Measurements from ENCODE around the gene SCYGR3.

SCYGR3 gene

DNA sequence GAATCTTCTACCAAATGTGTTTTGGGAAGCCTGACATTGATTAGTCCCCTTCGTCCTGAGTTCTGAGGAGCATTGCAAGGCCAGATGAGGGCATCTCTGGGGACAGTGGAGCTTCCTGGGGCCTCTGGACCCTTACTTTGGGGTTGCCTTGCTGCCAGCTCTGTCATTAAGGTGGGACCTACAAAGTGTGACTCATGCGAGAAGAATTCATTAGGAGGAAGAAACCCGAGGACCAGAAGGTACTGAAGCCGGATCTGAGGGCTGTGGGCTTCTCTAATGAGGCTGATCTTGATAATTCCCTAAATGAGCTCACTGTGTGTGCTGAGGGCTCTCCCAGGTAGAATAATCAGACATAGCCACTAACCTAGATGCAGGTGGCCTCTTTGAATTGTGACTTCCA is 16.6 kb downstream of the SCYGR3 start:
- TF ChIP-seq ZNF274 (IDR thresholded peaks at IDR 0.05; ENCODE audit: low read depth, low read length) = no peak
- no peak overlapping the region for H3K4me3 ChIP-seq (ENCODE audit: low read length)

DNA sequence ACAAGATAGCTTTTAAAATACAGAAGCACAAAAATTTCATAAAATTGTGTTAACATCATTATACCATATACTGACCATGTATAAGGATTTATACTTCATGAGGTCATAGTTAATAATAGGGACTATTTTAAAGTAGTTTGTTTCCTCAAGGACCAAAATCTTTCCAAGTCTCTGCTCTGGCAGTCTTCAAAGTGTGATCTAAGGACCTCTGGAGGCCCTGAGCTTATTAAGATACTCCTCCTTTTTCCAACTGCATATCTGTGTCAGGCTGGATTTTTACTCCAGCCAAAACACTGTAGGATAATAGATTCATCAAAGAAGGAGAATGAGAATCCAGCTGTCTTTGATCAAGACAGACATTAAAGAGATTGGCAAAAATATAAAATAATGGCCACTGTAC is 17.6 kb downstream of the SCYGR3 start:
- H3K4me3 ChIP-seq (ENCODE audit: low read length) = no peak overlapping the region
- no peak for TF ChIP-seq ZNF274 (IDR thresholded peaks at IDR 0.05; ENCODE audit: low read depth, low read length)

DNA sequence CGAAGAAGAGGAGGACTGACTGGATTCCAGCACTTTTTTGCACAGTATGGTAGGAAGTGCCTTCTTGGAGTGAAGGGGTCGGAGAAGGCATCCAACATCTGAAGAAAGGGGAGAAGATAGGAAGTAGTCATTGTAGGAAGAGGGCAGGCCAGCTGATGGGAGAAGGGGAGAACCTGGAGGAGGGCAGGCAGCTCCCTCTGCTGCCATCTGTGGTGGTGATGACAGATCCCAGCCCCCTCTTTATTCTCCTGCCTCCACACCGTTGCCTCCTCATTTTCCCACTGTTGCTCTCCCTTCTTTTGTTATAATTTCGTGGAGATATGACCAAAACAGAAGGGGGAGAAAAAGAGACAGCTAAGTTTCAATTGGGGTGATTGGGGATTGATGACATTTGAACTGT is 18.8 kb downstream of the SCYGR3 start:
- no peak overlapping the region for H3K4me3 ChIP-seq (ENCODE audit: low read length)
- TF ChIP-seq ZNF274 (IDR thresholded peaks at IDR 0.05; ENCODE audit: low read depth, low read length) = no peak

DNA sequence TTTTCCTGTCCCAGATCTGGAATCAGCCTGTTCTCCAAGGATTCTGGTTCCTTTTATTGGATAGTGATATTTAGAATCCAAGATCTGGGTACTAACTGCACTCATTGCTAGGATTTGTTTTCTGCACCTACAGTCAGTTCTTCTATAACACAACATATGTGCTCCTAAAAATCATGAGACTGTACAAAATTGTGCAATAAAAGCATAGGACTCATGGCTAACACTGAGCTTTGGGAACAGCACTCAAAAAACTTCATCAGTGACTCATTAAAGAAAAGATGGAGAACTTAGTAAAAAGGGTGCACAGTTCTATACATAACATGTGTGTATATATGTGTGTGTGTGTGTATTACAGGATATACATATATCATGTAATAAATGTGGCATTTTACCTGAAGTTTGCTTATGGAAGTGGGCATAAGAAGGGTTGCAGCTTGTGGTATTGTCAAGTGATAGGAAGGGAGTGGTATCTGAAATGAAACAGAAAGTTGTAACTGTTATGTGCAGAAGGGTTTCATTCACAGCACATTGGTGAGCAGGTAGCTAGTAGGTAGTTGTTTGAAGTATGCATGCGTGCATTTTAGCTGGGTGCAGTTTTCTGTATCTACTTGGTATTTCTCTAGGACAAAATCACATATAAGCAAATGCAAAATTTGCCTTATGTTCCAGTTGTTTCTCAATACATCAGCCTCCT is 21.8 kb downstream of the SCYGR3 start:
- TF ChIP-seq ZNF274 (IDR thresholded peaks at IDR 0.05; ENCODE audit: low read depth, low read length) = no peak
- H3K4me3 ChIP-seq (ENCODE audit: low read length) = no peak overlapping the region

DNA sequence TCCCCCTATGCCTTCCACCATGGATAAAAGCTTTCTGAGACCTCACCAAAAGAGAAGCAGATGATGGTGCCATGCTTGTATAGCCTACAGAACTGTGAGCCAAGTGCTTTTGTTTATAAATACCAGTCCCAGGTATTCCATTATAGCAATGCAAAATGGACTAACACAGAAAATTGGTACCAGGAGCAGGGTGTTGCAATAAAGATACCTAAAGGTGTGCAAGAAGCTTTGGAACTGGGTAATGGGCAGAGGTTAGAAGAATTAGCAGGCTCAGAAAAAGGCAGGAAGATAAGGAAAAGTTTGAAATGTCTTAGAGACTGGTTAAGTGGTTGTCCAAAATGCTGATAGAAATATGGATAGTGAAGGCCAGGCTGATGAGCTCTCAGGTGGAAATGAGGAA is 32.3 kb downstream of the SCYGR3 start:
- H3K4me3 ChIP-seq (ENCODE audit: low read length) = no peak overlapping the region
- TF ChIP-seq ZNF274 (IDR thresholded peaks at IDR 0.05; ENCODE audit: low read depth, low read length) = no peak

DNA sequence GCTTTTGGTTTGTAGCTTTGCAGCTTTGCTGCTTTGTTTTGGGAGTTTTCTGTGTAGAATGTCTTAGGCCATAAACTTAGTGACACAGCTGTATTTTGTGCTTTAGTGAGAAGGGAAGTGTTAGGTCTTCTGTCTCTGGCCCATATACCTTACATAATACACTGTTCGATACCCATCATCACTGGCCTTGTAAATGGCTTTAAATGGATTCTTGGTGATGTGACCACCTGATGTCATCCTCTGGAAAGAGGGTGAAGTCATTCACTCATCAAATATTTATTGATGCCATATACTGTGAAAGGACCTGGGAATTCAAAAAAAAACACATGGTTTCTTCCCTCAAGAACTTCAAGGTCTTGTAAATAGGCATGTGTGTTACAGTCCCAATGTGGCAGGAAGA is 34.8 kb downstream of the SCYGR3 start:
- TF ChIP-seq ZNF274 (IDR thresholded peaks at IDR 0.05; ENCODE audit: low read depth, low read length) = no peak

DNA sequence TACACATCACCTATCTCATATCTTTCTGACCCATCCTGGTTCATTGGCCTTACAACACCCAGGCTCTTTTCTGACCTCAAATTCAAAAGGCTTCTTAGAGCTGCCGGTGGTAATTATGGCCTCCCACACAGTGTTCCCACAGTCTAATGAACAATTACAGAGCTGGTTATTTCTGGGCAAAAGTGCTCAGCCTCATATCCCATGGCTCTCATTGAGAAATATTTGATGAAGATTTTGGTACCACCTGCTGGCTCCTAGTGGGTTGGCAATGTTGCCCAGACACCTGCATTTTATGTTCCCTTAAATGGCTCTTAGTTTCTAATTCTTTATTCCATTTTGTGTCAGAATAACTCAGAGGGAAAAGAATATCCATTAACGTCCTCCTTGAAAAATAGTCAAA is 36.0 kb downstream of the SCYGR3 start:
- TF ChIP-seq ZNF274 (IDR thresholded peaks at IDR 0.05; ENCODE audit: low read depth, low read length) = no peak
- H3K4me3 ChIP-seq (ENCODE audit: low read length) = no peak overlapping the region

More for the DNA sequence above, 34.8 kb downstream of the SCYGR3 start:
- no peak overlapping the region for H3K4me3 ChIP-seq (ENCODE audit: low read length)

DNA sequence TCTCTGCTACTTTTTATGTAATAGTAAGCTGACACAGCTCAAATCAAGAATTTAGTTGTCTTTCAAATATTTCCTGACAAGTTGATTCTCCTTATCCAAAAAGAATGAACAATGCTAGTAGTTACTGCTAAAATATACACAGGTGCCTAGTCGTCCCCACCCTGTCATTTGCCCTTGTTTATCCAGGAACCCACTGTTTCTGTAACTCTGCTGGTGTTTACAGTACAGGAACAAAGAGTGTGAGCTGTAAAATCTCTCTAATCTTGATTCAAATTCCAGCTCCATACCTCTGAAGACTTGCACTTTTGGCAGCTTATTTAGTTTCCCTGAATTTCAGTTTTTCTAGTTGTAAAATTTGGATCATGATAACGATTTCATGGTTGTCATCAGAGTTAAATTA is 37.1 kb downstream of the SCYGR3 start:
- no peak for TF ChIP-seq ZNF274 (IDR thresholded peaks at IDR 0.05; ENCODE audit: low read depth, low read length)
- H3K4me3 ChIP-seq (ENCODE audit: low read length) = no peak overlapping the region

DNA sequence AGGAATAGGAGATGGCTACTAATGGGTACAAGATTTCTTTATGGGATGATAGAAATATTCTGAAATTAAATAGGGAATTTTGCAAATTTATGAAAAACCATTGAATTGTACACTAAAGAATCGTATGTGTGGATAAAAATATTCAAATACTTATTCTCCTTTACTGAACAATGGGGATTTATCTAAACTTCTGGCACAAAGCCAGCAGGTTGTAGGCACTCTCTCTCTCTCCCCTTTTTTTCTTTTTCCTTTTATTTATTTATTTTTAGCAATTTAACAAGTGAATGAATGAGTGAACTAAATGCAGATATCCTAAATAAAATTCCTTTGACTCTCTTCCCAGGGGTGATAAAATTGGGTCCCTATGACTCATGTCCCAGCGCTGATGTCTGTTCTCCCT is 37.8 kb downstream of the SCYGR3 start:
- no peak overlapping the region for H3K4me3 ChIP-seq (ENCODE audit: low read length)
- no peak for TF ChIP-seq ZNF274 (IDR thresholded peaks at IDR 0.05; ENCODE audit: low read depth, low read length)

DNA sequence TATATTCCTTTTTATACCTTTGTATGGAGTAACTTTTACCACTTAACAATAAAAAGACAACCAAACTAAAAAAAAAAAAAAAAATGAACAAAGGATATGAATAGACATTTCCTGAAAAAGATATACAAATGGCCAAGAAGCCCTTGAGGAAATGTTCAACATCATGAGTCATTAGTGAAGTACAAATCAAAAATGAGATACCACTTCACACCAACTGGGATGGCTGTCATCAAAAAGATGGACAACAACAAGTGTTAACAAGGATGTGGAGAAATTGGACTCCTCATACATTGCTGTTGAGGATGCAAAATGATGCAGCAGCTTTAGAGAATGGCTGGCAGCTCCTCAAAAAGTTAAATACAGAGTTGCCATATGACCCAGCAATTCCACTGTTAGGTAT is 38.5 kb downstream of the SCYGR3 start:
- H3K4me3 ChIP-seq (ENCODE audit: low read length) = no peak overlapping the region
- no peak for TF ChIP-seq ZNF274 (IDR thresholded peaks at IDR 0.05; ENCODE audit: low read depth, low read length)

DNA sequence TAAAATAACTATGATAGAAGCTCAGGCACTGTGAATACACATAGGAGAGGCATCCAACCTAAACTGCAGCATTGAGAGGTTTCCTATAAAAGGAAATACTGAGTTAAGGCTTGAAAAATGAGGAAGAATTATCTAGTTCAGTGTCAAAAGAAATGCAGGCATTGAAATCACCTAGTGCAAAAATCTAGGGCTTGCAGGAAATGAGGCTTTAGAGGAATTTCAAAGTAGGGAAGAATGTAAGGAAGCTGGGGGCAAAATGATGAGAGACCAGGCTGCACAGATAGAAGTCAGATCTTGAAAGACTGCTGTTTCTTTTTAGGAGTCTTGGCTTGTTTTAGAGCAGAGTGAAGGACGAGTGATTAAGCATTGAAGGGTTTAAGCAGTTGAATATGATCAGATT is 44.0 kb downstream of the SCYGR3 start:
- no peak overlapping the region for H3K4me3 ChIP-seq (ENCODE audit: low read length)
- no peak for TF ChIP-seq ZNF274 (IDR thresholded peaks at IDR 0.05; ENCODE audit: low read depth, low read length)

DNA sequence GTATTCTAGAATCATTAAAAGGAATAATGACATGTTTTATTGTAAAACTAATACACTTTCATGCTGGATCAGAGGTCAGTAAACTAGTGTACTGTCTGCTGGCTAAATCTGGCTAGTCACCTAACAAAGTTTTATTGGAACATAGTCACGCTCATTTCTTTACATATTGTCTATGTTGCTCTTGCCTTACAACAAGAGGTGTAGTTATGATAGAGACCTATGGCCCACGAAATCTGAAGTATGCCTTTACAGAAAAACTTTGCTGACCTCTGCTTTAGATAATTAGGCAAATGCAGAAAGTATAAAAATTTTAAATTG is 45.8 kb downstream of the SCYGR3 start:
- TF ChIP-seq ZNF274 (IDR thresholded peaks at IDR 0.05; ENCODE audit: low read depth, low read length) = no peak
- H3K4me3 ChIP-seq (ENCODE audit: low read length) = no peak overlapping the region

DNA sequence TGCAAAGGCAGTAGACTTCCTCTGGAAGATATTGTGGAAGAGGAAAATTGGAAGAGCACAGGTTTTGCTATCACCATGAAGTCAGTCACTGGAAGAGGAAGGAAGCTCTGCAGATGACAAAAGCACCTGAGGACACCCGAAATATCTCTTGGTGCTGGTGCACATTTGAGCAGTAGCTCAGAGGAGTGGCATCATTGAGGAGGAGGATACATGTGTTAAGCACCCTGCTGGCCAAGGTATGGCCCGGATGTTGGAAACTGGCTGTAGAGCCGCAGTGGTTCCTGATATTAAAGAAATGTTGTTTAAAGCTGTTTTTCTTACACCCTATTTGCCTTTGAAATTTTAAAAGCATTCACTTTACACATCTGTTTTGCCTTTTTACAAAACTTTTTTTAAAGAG is 48.6 kb downstream of the SCYGR3 start:
- no peak overlapping the region for H3K4me3 ChIP-seq (ENCODE audit: low read length)
- TF ChIP-seq ZNF274 (IDR thresholded peaks at IDR 0.05; ENCODE audit: low read depth, low read length) = no peak

DNA sequence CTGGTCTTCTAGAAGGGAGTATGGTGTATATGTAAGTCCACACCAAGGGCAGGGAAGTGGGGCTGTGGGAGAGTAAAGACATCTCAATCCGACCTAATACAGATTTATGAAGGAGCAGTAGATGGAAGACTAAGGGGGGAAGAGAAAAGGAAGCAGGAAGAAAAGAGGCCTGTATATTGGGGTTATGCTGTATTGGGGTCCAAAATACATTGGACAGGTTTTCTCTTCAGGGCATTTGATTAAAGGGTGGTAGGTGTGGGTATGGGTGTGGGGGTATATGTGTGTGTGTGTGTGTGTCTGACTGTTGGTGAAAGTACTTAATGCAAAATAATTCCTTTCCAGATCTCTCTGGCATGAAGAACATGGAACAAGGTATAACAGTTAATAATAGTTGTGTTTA is 49.6 kb downstream of the SCYGR3 start:
- no peak overlapping the region for H3K4me3 ChIP-seq (ENCODE audit: low read length)
- no peak for TF ChIP-seq ZNF274 (IDR thresholded peaks at IDR 0.05; ENCODE audit: low read depth, low read length)
